ENCODE results near the gene STIP1. TPM values are rescaled to one million over a fixed set of nuclear protein-coding genes. Genes with fewer than 3 reads are reported as not detected.

Gene STIP1
- total RNA-seq, 1 donor from 2014 or later, result 127 TPM

DNA sequence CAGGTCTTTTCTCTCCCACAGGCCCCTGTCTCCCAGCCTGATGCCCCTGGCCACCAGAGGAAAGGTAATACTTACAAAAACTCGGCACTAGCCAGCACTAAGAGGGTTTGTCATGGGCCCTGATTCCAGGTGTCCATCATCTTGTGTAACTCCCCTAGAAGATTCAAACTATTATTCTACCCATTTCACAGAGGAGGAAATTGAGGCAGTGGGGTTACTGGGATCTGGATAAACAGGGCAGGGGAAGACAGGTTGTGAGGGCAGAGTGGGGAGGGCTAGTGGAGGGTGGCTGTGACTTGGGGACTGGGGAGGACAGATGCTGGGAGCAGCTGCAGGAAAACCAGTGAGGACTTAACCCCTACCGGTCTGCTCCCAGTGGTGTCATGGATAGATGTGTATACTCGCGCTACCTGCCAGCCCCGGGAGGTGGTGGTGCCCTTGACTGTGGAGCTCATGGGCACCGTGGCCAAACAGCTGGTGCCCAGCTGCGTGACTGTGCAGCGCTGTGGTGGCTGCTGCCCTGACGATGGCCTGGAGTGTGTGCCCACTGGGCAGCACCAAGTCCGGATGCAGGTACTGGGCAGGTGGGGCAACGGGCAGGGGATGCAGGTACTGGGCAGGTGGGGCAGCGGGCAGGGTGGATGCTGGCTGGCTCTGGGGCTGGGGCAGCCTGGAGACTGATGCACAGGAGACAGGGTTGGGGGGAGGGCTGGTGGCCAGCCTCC lies 49.6 kb downstream of the STIP1 start:
- H3K36me3 Mint-ChIP-seq, result peaks cover 3% of the 10 kb centered on the region
- no peaks in the 10 kb centered on the region for H3K27me3 Mint-ChIP-seq (ENCODE audit: low read depth)
- no peak for DNase-seq (ENCODE audit: low spot score in 2 of 2, unreplicated experiment in 2 of 2)
- H3K9me3 Mint-ChIP-seq, result no peaks in the 10 kb centered on the region
- H3K27ac Mint-ChIP-seq, result peak overlapping the region; percentile 85
- TF ChIP-seq, protein P1, sequence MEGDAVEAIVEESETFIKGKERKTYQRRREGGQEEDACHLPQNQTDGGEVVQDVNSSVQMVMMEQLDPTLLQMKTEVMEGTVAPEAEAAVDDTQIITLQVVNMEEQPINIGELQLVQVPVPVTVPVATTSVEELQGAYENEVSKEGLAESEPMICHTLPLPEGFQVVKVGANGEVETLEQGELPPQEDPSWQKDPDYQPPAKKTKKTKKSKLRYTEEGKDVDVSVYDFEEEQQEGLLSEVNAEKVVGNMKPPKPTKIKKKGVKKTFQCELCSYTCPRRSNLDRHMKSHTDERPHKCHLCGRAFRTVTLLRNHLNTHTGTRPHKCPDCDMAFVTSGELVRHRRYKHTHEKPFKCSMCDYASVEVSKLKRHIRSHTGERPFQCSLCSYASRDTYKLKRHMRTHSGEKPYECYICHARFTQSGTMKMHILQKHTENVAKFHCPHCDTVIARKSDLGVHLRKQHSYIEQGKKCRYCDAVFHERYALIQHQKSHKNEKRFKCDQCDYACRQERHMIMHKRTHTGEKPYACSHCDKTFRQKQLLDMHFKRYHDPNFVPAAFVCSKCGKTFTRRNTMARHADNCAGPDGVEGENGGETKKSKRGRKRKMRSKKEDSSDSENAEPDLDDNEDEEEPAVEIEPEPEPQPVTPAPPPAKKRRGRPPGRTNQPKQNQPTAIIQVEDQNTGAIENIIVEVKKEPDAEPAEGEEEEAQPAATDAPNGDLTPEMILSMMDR (IDR thresholded peaks at IDR 0.05; ENCODE audit: unreplicated experiment), result no peak
- H3K4me1 Mint-ChIP-seq, result peaks cover 26% of the 10 kb centered on the region
- peak overlapping the region; percentile 82 for H3K4me3 Mint-ChIP-seq

DNA sequence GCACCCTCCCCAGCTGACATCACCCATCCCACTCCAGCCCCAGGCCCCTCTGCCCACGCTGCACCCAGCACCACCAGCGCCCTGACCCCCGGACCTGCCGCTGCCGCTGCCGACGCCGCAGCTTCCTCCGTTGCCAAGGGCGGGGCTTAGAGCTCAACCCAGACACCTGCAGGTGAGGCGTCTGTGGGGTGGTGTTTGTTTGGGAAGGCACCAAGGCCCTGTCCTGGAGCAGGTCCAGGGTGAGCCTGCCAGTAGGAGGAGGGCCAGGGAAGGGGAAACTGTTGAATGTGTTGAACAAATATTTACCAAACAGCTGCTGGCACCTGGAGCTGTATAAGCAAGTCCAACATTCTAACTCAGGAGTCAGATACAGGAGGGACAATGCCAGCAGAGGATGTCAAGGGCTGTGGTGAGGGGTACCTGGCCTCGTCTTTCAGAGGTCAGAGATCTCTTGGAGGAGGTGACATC lies 51.5 kb downstream of the STIP1 start:
- Mint-ChIP-seq H3K36me3 (peaks cover 3% of the 10 kb centered on the region), H3K4me1 (peaks cover 21% of the 10 kb centered on the region), H3K4me3 (no peak overlapping the region), H3K9me3 (no peaks in the 10 kb centered on the region), H3K27me3 (ENCODE audit: low read depth) (no peaks in the 10 kb centered on the region), H3K27ac (no peak overlapping the region)
- DNase-seq (ENCODE audit: low spot score in 2 of 2, unreplicated experiment in 2 of 2), result no peak
- TF ChIP-seq, protein P1 (IDR thresholded peaks at IDR 0.05; ENCODE audit: unreplicated experiment), result no peak

- DNase-seq (ENCODE audit: low spot score in 2 of 2, unreplicated experiment in 2 of 2), result no peak
- Mint-ChIP-seq H3K4me1 (peaks cover 25% of the 10 kb centered on the region), H3K4me3 (no peak overlapping the region), H3K36me3 (peaks cover 3% of the 10 kb centered on the region), H3K27ac (peak overlapping the region; percentile 30), H3K9me3 (no peaks in the 10 kb centered on the region), H3K27me3 (ENCODE audit: low read depth) (no peaks in the 10 kb centered on the region)
- TF ChIP-seq, protein P1 (IDR thresholded peaks at IDR 0.05; ENCODE audit: unreplicated experiment), result no peak
Measured at GRCh38 chr11:64238076-64238475, 52.1 kb downstream of the STIP1 start.

GRCh38 chr11:64238999-64239398 lies 53.0 kb downstream of the STIP1 start:
- TF ChIP-seq, protein P1 (IDR thresholded peaks at IDR 0.05; ENCODE audit: unreplicated experiment), result no peak
- no peaks in the 10 kb centered on the region for H3K27me3 Mint-ChIP-seq (ENCODE audit: low read depth)
- no peak overlapping the region for H3K4me3 Mint-ChIP-seq
- no peaks in the 10 kb centered on the region for H3K9me3 Mint-ChIP-seq
- H3K27ac Mint-ChIP-seq, result peak overlapping the region; percentile 30
- DNase-seq (ENCODE audit: low spot score in 2 of 2, unreplicated experiment in 2 of 2), result no peak
- peaks cover 28% of the 10 kb centered on the region for H3K4me1 Mint-ChIP-seq
- peaks cover 3% of the 10 kb centered on the region for H3K36me3 Mint-ChIP-seq

DNA sequence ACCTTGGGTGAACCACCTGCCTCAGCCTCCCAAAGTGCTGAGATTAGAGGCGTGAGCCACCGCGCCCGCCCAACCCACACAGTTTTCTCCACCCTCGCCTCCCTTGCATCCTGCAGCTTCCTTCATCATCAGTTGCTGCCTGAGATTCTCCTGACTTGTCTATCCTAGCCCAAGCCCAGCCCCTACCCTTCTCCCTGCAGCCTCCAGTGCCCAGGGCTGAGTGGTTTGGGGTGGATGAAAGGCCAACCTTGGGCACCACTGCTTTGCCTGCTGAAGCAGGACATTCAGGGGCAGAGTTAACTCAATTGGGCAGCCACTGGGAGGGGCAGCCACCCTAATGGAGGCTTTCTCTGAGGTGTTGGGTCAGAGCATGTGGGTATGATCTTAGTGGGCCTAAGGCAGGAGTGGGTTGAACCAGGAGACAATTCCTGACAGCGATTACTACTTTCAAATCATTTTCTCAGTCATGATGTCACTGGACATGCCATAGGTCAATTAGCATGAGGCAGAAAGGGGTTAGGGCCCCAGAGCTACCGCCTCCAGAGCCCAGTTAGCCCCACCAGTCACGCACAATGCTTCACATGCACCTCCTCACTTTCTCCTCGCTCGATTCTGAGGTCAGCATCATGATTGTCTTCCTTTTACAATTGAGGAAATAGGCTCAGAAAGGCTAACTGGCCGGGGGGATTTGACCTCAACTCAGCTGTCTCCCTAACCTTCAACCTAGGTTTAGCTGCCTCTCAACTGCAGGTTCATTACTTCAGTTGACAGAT lies 53.9 kb downstream of the STIP1 start:
- Mint-ChIP-seq H3K36me3 (peaks cover 3% of the 10 kb centered on the region), H3K27me3 (ENCODE audit: low read depth) (no peaks in the 10 kb centered on the region), H3K4me1 (peaks cover 28% of the 10 kb centered on the region), H3K27ac (peak overlapping the region; percentile 100), H3K4me3 (peak overlapping the region; percentile 90), H3K9me3 (no peaks in the 10 kb centered on the region)
- DNase-seq (ENCODE audit: low spot score in 2 of 2, unreplicated experiment in 2 of 2), result no peak
- TF ChIP-seq, protein P1 (IDR thresholded peaks at IDR 0.05; ENCODE audit: unreplicated experiment), result no peak
